Activated T-cell treated with anti-CD3 and anti-CD28 coated beads for 24 hours (primary cell): ENCODE results near the gene DDX31.
A peak's percentile ranks its signal among the peaks of the same experiment; 100 is the strongest.
"Not testable (repeated sequence)": the region's sequence is repeated elsewhere in the genome, so short reads cannot be mapped to it uniquely, and the experiment has no call there.

Experiments used
- DNase-seq: peaks from one replicate; pipeline ENCODE4 v3.0.0-alpha.2; 2020; ENCODE audit warnings: low read depth

The DDX31 gene

DNA sequence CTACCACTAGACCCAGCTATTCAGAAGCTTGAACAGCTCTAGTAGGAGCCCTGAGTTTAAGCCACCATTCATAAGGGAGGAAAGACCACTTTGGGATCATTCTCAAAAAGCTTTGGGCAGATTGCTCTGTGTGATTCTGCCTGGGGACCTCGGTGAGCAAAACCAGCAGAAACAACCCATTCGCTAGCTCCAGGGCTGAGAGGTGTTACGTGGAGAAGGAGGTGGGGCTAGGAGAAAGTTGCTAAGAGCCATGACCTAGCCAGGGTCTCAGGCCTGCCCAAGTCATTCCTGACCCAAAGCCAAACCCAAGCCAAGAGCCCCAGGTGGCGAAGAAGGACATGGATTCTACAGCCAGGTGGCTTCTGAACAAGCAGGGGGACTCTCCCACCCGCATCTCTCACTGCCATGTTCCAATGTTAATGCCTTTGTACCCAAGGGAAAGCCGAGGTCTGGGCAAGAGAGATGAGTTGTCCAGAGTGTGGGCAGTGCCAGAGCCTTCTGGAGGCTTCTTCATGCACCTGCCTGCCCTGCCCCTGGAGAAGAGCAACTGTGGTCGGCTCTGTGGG is 91.3 kb downstream of the DDX31 start:
- no peak for DNase-seq

DNA sequence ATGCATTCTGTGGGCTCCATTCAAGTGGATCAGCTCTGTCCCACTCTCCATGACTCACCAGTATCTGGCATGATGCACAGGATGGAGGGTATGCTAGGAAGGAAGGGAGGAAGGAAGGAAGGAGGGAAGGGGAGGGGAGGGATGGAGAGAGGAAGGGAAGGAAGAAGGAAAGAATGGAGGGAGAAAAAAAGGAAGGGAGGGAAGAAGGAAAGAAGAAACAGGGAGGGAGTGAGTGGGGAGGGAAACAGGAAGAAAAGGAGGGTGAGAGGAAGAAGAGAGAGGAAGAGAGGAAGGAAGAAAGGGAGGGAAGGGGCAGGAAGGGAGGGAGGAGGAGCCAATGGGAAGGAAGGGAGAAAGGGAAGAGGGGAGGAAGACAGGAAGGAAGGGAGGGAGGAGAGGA is 92.7 kb downstream of the DDX31 start:
- no peak for DNase-seq

DNA sequence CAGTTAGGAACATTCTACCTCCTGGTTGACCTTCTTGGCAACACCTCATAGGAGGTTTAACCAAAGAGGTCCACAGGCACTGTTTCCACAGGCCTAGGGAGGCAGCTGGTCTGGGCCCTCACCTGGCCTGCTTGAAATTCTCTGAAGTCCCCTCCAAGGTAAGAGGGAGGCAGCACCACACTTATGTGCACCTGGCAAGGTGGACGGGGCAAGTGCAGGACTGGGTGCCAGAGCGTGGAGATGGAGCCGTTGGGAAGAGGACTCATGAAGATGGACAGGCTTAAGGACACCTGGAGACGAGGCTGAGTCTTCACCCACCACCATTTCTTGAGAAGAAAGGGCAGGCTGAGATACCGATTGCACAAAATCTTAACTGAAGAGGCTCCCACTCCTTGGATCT is 94.0 kb downstream of the DDX31 start:
- no peak for DNase-seq

DNA sequence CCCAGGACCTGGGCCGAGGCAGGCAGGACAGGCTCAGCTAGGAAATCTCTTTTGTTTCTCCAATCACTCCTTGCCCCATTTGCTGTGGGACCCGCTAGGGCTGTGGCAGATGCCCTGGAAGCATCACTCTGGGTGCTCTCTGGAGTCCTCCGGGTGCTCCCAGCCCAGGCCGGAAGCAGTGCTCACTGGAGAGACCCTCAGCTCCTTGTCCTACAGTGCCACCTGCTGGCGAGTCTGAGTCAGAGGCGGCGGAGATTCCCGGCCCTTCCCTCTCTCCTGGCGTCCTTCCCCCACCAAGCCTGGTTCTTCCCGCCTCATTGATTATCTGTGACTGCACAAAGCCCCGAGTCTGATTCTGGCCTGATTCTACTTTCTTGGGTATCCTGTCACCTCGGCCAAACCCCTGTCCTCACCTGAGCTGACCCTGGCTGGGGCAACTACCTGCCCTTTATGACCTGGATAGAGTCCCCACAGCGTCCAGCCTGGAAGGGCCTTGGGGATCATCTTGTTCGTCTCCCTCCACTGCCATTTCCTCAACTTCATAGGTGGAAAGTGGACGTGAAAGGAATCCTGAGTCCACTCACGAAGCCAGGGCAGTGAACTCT is 94.7 kb downstream of the DDX31 start:
- peak; percentile 21 for DNase-seq

DNA sequence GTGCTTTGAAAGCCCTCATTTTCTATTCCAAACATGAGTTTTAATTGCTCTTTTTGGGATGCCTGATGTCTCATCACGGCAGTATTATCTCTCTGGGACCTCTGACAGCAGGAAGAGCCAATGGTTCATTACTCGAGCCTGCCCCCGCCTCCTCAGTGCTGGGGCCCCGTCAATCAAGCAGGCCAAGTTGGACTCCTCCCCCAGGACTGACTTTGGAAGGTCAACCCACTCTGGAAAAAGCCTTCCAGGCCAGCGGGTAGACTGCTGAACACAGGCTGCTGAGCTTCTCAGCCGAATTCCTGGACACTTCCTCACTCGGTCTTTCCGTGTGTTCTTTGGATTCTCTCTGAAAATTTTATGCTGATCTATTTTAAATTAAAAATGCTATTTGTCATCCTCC is 96.9 kb downstream of the DDX31 start:
- no peak for DNase-seq

DNA sequence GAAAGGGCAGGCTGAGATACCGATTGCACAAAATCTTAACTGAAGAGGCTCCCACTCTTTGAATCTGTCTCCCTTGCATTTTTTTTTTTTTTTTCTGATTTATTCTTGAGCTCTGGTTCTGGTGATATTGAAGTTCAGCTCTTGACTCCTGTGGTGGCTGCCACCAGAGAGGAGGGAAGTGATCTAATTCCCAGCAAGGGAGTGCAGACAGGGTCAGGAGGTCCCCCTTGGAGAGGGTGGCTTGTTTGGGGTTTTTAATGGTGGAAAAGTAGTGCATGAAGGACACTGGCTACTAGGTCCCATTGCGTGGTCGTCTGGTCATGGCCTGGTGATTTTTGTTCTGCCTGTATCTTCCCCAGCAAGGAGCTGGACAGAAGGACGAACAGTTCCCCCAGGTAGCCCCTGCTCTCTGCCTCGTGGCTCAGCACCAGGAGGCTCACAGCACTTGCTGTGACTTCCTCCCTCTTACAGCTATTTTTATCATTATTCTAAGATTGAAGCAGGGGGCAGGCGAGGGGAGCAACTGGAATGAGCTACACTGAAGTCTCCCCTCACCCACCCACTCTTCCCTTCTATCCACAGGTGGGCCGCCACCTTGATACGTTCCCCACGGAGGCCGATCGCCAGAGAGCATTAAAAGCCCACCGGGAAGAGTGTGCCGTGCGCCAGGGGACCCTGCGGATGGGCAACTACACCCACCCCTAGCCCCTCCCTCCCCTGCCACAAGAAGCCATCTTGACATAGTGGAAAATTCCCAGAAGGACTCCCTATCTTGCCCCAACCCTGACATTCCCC is 97.8 kb downstream of the DDX31 start:
- no peak for DNase-seq

DNA sequence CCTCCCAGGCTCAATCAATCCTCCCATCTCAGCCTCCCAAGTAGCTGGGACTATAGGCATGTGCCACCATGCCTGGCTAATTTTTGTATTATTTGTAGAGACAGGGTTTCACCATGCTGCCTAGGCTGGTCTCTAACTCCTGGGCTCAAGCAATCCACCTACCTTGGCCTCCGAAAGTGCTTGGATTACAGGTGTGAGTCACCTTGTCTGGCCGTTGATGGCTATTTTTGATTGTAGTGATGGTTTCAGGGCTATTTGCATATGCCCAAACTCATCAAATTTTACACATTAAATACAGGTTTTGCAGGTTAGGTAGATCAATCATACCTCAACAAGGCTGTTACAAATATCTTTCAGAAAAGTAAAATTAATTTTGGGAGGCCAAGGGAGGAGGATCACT is 101.0 kb downstream of the DDX31 start:
- DNase-seq, result not testable (repeated sequence)

DNA sequence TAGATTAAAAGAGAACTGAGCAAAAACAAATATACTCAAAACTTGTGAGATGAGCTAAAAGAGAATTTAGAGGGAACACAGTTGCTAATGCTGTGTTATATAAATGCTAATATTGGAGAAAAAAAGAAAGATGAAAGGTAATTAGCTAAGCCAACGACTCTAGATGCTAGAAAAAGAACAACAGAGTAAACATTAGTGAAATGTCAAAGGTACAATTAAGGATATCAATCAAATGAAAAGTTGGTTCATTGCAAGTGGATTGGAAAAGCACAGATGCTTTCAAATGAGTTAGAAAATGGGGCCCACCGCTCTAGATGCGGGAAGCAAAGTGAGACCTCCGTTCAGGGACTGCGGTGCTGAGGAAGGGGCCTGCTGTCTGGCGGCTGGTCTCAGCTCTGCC is 105.3 kb downstream of the DDX31 start:
- no peak for DNase-seq

DNA sequence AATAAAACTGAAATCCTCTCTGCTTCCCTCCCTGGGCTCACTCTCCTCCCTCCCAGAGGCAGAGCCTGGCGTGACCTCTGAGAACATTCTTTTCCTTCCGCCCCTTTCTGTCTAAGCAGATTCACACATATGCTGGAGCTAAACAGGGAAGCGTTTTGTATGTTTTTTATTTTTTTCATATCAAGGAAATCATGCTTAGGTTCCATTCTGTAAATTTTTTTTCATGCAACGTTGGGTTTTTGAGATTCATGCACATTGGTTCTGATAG is 107.5 kb downstream of the DDX31 start:
- no peak for DNase-seq

DNA sequence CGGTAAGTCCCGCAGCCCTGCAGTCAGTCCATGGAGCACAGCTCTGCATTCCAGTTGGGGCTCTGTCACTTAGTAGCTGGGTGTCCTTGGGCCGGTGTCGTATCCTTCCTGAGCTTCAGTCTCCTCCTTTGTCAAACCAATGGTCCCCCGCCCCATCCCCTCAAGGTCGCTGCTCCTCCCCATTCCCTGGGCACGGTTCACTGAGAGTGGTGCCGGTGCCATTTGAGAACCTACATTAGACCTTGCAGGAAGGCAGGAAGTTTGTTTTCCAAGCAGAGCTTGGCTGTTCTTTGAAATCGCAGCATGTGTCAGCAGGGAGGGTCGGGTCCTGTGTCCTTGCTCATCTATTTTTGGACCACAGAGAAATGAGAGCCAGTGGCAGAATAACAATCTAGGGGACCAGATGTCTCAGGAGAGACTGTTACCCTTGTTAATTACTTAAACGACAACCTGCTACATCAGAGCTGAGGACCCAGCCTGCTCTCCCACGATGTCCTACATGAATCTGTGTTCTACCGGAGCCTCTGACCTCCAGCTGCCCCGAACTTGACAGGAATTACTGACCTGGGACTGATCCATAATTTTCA is 109.1 kb downstream of the DDX31 start:
- DNase-seq, result no peak

DNA sequence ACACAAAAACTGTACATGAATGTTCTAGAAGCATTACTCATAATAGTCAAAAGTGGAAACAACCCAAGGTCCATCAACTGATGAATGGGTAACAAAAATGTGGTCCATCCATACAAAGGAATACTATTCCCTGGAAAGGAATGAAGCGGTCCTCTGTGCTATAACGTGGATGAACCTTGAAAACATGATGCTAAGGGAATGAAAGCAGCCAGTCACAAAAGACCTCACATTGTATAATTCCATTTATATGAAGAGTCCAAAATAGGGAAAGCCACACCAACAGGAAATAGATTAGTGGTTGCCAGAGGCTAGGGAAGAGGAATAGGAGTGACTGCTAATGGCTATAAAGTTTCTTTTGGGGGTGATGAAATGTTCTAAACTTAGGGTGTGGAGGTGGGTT is 110.1 kb downstream of the DDX31 start:
- no peak for DNase-seq

DNA sequence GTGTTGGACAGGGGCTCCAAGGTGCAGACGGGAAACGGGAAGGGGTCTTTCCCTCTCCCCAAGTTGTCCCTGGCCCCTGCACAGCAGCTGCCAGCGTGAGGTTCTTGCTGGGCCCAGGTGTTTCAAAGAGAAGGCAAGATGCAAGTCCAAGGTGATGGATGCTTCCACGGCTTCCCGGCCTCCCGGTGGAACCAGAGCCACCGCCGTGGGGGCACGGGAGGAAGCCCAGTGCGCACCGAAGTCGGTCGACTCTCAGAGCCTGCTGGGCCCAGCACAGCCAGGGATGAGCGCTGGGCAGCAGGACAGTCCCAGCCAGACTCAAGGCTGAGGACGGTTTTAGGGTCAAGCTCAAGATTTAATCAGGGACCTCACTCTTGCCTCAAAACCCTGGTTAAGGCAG is 112.6 kb downstream of the DDX31 start:
- no peak for DNase-seq

DNA sequence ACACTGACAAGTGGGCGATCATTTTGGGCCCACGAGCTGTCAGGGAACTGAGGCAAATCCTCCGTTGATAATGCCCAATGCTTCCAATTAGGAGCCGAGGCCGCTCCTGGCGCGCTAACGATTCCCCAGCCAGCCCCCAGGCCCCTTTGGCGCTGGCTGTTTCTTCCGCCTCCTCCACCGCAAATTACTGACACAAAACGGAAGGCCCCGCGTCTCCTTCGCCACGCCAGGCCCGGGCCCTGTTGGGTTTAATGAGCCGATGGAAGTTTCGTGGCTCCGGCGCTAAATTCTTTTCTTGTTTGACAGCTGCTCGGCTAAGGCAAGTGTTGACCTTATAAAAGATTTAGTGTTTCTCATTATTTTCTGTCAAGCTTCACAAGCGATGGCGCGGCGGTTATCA is 113.1 kb downstream of the DDX31 start:
- no peak for DNase-seq

DNA sequence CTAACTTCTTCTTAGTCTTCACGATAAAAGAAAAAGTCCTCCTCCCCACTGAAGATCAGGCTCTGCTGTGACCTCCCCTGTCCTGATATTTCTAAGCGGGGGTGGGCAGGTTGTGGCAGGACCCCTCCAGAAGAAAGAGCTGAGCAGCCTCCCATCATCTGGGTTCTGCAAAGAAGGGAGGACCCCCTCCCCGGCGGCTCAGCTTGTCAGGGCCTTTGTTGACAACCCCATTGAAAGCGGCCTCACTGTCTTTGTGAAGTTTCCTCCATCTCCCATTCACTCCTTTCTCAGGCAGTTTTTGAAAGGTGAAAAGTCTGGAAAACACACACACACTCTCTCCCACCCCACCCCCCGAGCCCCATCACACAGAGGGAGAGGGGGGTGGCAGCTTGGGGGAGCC is 113.5 kb downstream of the DDX31 start:
- DNase-seq, result no peak

DNA sequence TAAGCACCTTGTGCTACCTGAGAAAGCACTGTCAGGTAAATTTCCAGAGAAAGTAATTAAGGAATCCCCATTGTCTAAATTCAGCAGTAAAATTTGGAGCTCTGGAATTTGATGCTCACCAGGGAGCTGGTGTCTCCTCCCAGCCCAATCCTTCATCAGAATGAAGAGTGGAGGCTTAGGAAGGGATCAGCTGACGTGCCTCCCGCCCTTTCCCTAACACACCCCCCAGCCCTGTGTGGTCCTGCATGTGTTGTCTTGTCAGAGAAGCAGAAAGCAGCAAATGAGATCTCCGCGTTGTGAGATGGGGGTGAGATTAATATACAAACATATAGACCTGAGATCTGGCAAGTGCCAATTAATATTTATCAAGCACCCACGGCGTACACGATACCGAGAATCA is 114.3 kb downstream of the DDX31 start:
- no peak for DNase-seq

DNA sequence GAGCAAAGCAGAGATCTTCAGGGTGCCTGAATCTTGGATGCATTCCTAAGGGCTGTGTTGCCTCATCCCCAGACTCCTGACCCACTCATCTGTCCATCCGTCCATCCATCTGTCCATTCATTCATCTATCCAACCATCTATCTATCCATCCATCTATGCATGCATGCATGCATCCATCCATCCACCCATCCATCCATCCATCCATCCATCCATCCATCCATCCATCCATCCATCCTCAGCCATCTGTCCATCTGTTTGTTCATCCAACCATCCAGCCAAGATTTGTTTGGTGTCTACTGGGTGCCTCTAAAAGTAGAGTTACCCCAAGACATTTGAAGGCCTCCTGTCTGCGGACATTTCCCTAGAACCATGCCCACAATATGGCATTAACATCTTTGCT is 115.0 kb downstream of the DDX31 start:
- no peak for DNase-seq

DNA sequence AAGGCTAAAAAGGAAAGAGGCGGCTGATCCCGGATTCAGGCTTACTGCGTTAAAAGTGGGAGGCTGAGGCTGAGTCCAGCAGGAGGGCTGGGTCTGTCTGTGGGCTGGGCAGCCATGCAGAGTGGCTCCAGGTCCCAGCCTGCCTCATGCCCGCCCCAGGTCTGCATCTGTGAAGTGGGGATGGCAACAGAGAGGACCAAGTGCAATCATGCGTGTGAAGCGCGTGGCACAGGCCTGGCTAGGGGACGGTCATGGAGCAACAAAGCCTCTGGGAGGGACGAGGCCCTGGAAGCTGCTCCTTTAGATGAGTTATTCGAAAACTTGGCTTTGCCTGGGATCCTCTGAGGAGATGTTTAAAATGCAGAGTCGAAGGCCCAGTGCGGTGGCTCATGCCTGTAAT is 117.7 kb downstream of the DDX31 start:
- DNase-seq, result no peak

DNA sequence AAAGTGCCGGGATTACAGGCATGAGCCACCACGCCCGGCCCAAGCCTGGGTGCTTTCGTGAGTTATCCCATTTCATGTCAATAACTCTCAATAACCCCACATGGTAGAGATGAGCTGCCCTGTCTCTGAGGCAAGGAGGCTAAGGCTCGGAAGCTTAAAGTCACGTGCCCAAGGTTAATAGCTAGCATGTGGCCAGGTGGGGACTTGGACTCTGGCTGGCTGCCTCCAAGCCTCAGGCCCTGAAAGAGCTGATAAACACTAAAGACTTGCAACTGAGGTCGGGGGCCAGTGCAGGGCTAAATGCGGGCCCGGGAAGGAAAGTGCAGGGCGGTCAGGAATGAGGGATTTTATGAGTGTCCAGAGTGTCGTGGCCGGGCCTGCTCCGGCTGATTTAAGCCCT is 118.2 kb downstream of the DDX31 start:
- no peak for DNase-seq

DNA sequence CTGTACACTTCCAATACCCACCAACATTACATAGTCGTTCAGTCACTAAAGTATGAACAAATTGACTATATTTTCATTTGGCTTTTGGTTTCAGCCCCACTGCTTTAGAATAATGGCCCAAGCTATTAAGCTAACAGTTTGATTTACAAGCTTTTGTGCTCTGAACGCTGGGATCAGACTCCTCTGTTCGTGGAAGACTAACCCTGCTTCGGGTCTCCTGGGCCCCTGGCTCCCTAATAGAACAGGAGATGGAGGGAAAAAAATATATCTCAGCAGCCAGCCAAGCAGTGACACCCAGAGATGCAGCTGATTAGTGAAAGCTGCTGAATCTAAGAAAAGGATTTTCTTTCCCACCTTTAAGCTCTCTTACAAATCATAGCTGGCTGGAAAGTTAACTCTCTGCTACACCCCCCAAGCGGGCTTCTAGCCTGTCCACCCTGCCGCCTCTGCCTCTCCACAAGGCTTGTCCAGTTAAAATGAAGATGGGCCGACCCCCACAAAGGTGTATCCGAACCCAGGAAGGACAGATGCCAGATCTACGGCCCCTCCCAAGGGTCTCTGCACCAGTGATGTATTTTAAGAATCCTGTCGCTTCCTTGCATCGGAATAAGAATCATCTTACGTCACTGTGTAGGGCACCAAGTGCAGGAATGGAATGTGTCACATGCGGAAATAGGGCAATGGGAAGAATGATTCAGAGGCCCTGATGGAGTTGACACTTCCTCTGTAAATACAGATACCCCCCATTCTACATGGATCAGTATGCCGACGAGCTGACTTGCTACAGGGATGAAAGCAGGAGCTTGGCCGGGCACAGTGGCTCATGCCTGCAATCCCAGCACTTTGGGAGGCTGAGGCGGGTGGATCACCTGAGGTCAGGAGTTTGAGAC is 120.8 kb downstream of the DDX31 start:
- DNase-seq, result no peak

DNA sequence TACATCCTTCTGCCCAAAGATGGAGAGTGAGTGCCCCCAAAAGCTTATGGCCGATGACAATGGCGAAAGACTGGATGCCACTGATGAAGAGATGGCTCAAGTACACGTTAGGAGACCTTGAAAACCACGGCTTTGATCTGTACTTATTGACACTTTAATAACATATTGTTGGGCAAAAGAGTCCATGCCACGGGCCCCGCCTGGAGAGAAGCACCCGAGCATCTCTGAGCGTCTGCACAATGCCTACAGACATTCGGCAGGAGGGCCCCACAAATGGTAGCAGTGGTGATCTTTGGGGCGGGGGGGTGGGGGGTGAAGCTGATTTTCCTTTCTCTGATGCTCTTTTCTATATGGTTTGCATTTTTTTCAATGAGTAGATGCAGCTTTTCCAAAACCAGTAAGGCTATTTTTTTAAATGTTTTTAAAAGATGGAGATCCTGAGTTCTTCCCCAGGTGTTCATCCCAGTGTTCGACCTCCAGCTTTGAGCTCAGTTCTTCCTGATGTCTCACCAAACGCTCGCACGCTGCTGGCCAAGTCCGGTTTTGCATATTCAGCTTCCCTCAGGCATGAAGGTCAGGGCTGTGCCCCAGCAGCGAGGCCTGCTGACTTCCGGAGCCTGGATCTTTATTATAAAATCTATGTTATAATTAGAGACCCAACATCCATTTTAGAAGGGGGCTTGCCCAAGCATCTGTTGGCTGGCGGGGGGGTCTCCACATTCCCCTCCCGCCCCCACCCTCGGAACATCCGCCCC is 121.6 kb downstream of the DDX31 start:
- DNase-seq, result no peak

DNA sequence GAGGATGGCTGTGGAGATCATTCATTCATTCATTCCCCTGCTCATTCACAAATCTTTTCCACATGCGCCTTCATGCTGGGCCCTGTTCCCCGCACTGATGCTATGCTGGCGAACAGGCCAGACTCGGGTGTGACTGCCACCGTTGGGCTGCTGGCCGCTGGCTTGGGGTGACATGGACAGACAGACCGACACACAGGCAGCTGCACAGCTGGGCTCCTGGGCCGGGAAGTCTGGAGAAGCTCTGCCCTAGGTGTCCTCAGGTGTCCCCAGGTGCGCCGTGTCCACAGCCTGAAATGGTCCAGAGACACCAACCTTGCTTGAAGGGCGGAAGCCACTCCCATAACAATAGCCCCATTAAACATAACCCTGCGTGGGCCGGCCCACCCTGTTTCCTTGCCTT is 122.3 kb downstream of the DDX31 start:
- DNase-seq, result no peak

DNA sequence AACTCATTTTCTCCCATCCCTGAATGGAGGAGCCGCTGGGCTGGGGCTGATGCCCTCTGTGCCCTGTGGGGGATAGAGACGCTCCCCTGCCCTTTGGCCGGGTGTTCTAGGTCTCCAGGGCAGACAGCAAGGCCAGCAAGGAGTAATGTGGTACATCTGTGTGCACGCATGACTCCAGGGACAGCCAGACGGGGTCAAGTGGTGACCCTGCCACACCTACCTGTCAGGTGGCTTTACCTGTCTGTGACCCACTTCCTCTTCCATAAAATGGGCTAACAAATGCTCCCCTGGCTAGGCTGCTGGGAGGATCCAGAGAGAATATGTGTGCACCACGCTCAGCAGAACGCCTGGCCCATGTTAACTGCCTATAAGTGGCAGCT is 122.7 kb downstream of the DDX31 start:
- DNase-seq, result no peak
